ENCODE data around the gene RUNX2. TPM values are rescaled to one million over a fixed set of nuclear protein-coding genes. Genes with fewer than 3 reads are reported as not detected.

RUNX2 gene
- polyA plus RNA-seq, 1 donor (not counting 4 experiments of a cell fraction or from before 2014, with no cell fraction given), result 1.4 TPM

- peaks cover 3% of the 10 kb centered on the region for H3K9me1 ChIP-seq (ENCODE audit: control insufficient read depth, extremely low read depth, insufficient read depth, low read length)
- no peaks in the 10 kb centered on the region for H4K20me1 ChIP-seq (ENCODE audit: control insufficient read depth, extremely low read depth, insufficient read depth, low read length)
- peaks cover 31% of the 10 kb centered on the region for H3K4me1 ChIP-seq (ENCODE audit: control insufficient read depth, extremely low read depth, insufficient read depth, low read length)
- no peak overlapping the region for H3K27ac ChIP-seq (ENCODE audit: control insufficient read depth, insufficient read depth, low read length)
- no peak overlapping the region for H3K4me3 ChIP-seq (ENCODE audit: control insufficient read depth in 2 of 3, extremely low read depth in 1 of 3, insufficient read depth in 2 of 3, low read depth in 1 of 3, low read length in 3 of 3)
- no peak overlapping the region for H3K4me2 ChIP-seq (ENCODE audit: control insufficient read depth, extremely low read depth, insufficient read depth, low read depth, low read length)
- H3K9me3 ChIP-seq (ENCODE audit: control insufficient read depth, low read depth, low read length), result no peaks in the 10 kb centered on the region
- no peak overlapping the region for H2AFZ ChIP-seq (ENCODE audit: control insufficient read depth, low read length)
- H3K79me2 ChIP-seq (ENCODE audit: control insufficient read depth, insufficient read depth, low read length), result no peaks in the 10 kb centered on the region
- no peaks in the 10 kb centered on the region for H3K27me3 ChIP-seq (ENCODE audit: control insufficient read depth, extremely low read depth, insufficient read depth, low read length)
- DNase-seq (ENCODE audit: low read depth, low spot score) (no peak), FAIRE-seq (no peak)
- H3K36me3 ChIP-seq (ENCODE audit: control insufficient read depth in 2 of 2, extremely low read depth in 1 of 2, insufficient read depth in 2 of 2, low read length in 2 of 2), result no peaks in the 10 kb centered on the region
- no peak overlapping the region for H3K9ac ChIP-seq (ENCODE audit: control insufficient read depth, extremely low read depth, insufficient read depth, low read length)
- TF ChIP-seq EZH2 (IDR thresholded peaks at IDR 0.05; ENCODE audit: low read length) (no peak), CTCF (optimal IDR thresholded peaks at IDR 0.05 in 1 of 3, IDR thresholded peaks at IDR 0.05 in 1 of 3, conservative IDR thresholded peaks at IDR 0.05 in 1 of 3; ENCODE audit: extremely low read depth in 1 of 3, insufficient read depth in 2 of 3, low read length in 3 of 3) (no peak)
- dilution Hi-C loops (cut with MboI; ENCODE audit: extremely low pct_ligation_motif_present, low sequenced_read_pairs), result no loop called here
These were observed 281.1 kb downstream of the RUNX2 start for GRCh38 chr6:45609141-45609638.

GRCh38 chr6:45610374-45610773, 282.2 kb downstream of the RUNX2 start:
- FAIRE-seq (no peak), DNase-seq (ENCODE audit: low read depth, low spot score) (no peak)
- no peaks in the 10 kb centered on the region for H3K79me2 ChIP-seq (ENCODE audit: control insufficient read depth, insufficient read depth, low read length)
- H3K9ac ChIP-seq (ENCODE audit: control insufficient read depth, extremely low read depth, insufficient read depth, low read length), result no peak overlapping the region
- H3K27ac ChIP-seq (ENCODE audit: control insufficient read depth, insufficient read depth, low read length), result no peak overlapping the region
- H3K9me1 ChIP-seq (ENCODE audit: control insufficient read depth, extremely low read depth, insufficient read depth, low read length), result peaks cover 3% of the 10 kb centered on the region
- no peaks in the 10 kb centered on the region for H3K9me3 ChIP-seq (ENCODE audit: control insufficient read depth, low read depth, low read length)
- no peaks in the 10 kb centered on the region for H4K20me1 ChIP-seq (ENCODE audit: control insufficient read depth, extremely low read depth, insufficient read depth, low read length)
- H3K4me2 ChIP-seq (ENCODE audit: control insufficient read depth, extremely low read depth, insufficient read depth, low read depth, low read length), result no peak overlapping the region
- no peak overlapping the region for H2AFZ ChIP-seq (ENCODE audit: control insufficient read depth, low read length)
- no peak overlapping the region for H3K4me3 ChIP-seq (ENCODE audit: control insufficient read depth in 2 of 3, extremely low read depth in 1 of 3, insufficient read depth in 2 of 3, low read depth in 1 of 3, low read length in 3 of 3)
- peaks cover 42% of the 10 kb centered on the region for H3K4me1 ChIP-seq (ENCODE audit: control insufficient read depth, extremely low read depth, insufficient read depth, low read length)
- dilution Hi-C loops (cut with MboI; ENCODE audit: extremely low pct_ligation_motif_present, low sequenced_read_pairs), result no loop called here
- H3K27me3 ChIP-seq (ENCODE audit: control insufficient read depth, extremely low read depth, insufficient read depth, low read length), result no peaks in the 10 kb centered on the region
- TF ChIP-seq CTCF (optimal IDR thresholded peaks at IDR 0.05 in 1 of 3, IDR thresholded peaks at IDR 0.05 in 1 of 3, conservative IDR thresholded peaks at IDR 0.05 in 1 of 3; ENCODE audit: extremely low read depth in 1 of 3, insufficient read depth in 2 of 3, low read length in 3 of 3) (no peak), EZH2 (IDR thresholded peaks at IDR 0.05; ENCODE audit: low read length) (no peak)
- H3K36me3 ChIP-seq (ENCODE audit: control insufficient read depth in 2 of 2, extremely low read depth in 1 of 2, insufficient read depth in 2 of 2, low read length in 2 of 2), result no peaks in the 10 kb centered on the region
